ENCODE results near the gene UGT3A1.
A peak's percentile ranks its signal among the peaks of the same experiment; 100 is the strongest.
"Not testable (repeated sequence)": the region's sequence is repeated elsewhere in the genome, so short reads cannot be mapped to it uniquely, and the experiment has no call there.

UGT3A1 gene

GRCh38 chr5:35988529-35988928 lies 2.7 kb downstream of the UGT3A1 start:
- TF ChIP-seq CTCF (IDR thresholded peaks at IDR 0.05; ENCODE audit: low read depth, low read length) = no peak
- H3K4me3 ChIP-seq (ENCODE audit: low read depth, low read length) = no peak overlapping the region

- no peak overlapping the region for H3K4me3 ChIP-seq (ENCODE audit: low read depth, low read length)
- TF ChIP-seq CTCF (IDR thresholded peaks at IDR 0.05; ENCODE audit: low read depth, low read length) = no peak
These were observed 3.4 kb downstream of the UGT3A1 start for GRCh38 chr5:35987776-35988175.

DNA sequence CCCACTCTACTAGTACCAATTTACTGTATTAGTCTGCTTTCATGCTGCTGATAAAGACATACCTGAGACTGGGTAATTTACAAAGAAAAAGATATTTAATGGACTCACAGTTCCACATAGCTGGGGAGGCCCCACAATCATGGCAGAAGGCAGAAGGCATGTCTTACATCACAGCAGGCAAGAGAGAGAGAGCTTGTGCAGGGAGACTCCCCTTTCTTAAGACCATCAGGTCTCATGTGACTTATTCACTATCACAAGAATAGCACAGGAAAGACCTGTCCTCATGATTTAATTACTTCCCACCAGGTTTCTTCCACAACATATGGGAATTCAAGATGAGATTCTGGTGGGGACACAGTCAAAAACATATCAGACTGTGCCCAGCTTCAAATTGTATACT lies 11.5 kb downstream of the UGT3A1 start:
- no peak overlapping the region for H3K4me3 ChIP-seq (ENCODE audit: low read depth, low read length)

DNA sequence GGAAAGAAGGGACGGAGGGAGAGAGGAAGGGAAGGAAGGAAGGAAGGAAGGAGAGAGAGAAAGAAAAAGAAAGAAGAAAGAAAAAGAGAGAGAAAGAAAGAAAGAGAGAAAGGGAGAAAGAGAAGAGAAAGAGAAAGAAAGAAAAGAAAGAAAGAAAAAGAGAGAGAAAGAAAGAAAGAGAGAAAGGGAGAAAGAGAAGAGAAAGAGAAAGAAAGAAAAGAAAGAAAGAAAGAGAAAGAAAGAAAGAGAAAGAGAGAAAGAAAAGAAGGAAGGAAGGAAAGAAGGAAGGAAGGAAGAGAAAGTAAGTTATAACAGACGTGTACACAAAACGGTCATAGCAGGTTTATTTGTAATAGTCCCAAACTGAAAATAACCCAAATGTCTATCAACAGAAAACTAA lies 14.3 kb downstream of the UGT3A1 start:
- H3K4me3 ChIP-seq (ENCODE audit: low read depth, low read length) = not testable (repeated sequence)

More for the DNA sequence above, 11.5 kb downstream of the UGT3A1 start:
- no peak for TF ChIP-seq CTCF (IDR thresholded peaks at IDR 0.05; ENCODE audit: low read depth, low read length)

GRCh38 chr5:35974570-35974969 lies 16.6 kb downstream of the UGT3A1 start:
- H3K4me3 ChIP-seq (ENCODE audit: low read depth, low read length) = no peak overlapping the region
- no peak for TF ChIP-seq CTCF (IDR thresholded peaks at IDR 0.05; ENCODE audit: low read depth, low read length)

- no peak overlapping the region for H3K4me3 ChIP-seq (ENCODE audit: low read depth, low read length)
- TF ChIP-seq CTCF (IDR thresholded peaks at IDR 0.05; ENCODE audit: low read depth, low read length) = no peak
These were observed 19.3 kb downstream of the UGT3A1 start for GRCh38 chr5:35971878-35972210.

DNA sequence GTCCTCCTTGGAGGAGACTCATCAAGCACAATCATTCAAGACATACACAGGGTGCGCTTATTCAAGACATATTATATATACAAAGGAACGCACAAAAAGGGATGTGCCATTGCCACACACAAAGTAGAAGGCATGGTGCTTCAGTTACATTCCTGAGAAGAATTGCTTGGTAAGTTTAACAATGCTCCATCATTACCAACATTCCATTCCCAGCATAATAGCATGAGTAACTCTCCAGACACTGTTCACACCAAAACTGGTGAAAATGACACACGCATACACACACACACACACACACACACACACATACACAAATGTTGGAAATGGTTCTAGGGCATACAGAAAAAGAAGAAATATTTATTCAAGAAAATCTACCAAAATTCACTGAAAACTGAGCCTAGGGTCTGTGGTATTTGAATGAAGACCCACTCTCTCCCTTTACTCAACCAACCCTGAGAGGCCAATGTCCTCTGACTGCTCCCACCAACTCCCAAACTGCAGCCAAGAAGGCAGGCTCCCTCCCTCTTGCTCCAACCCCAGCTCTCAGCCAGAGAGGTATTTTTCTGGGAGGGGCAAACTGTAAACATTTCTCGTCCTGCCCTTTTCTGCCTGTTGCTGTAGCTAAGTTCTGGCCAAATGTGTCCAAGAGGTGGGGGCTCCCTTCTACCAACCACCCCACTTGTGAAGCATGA lies 19.9 kb downstream of the UGT3A1 start:
- no peak overlapping the region for H3K4me3 ChIP-seq (ENCODE audit: low read depth, low read length)
- no peak for TF ChIP-seq CTCF (IDR thresholded peaks at IDR 0.05; ENCODE audit: low read depth, low read length)

DNA sequence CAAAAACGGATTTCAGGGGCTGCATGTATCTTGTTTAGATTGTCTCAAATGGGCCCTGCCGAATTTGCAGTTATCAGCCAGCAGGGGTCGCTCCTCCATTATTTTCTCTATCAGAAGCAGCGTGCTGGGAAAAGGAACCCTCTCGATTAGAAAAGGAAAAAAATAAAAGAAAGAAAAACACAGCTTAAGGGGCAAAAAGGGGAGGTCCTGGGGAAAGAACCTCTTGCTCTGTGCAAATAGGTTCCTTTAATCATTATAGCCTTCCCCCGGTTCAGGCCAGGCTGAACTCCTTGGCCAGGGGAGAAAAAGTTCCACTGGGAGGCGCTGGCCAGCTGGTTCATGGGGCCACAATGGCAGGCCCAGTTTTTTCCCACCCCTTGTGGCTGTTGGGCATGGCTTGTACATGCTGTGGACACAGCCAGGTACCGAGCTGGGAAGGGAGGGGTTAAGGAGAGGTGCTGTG lies 27.8 kb downstream of the UGT3A1 start:
- peak; percentile 61 for TF ChIP-seq CTCF (IDR thresholded peaks at IDR 0.05; ENCODE audit: low read depth, low read length)
- no peak overlapping the region for H3K4me3 ChIP-seq (ENCODE audit: low read depth, low read length)

All from WI38 (cell line).